ENCODE results near the gene OSBPL7. TPM values are rescaled to one million over a fixed set of nuclear protein-coding genes. Genes with fewer than 3 reads are reported as not detected.

The OSBPL7 gene
- total RNA-seq, 1 experiment from 2014 or later = 9.1 TPM

GRCh38 chr17:47762728-47763127 is 58.9 kb downstream of the OSBPL7 start:
- intact Hi-C loops (cut with micrococcal nuclease; ENCODE audit: unreplicated experiment) = no loop called here
- ChIA-PET CTCF (no interaction called here), POLR2A (ENCODE audit: low non-redundant PET) (no interaction called here)
- H3K27me3 ChIP-seq (replicated peaks; ENCODE audit: insufficient read depth, low read depth, low read length, poor library complexity) = peaks cover 14% of the 10 kb centered on the region
- H3K27ac ChIP-seq (ENCODE audit: low read depth, low read length, poor library complexity, severe bottlenecking) = no peak overlapping the region
- no peak for TF ChIP-seq EZH2 (IDR thresholded peaks at IDR 0.05; ENCODE audit: borderline replicate concordance, low read depth, low read length, poor library complexity, severe bottlenecking)
- TF ChIP-seq, protein P1, sequence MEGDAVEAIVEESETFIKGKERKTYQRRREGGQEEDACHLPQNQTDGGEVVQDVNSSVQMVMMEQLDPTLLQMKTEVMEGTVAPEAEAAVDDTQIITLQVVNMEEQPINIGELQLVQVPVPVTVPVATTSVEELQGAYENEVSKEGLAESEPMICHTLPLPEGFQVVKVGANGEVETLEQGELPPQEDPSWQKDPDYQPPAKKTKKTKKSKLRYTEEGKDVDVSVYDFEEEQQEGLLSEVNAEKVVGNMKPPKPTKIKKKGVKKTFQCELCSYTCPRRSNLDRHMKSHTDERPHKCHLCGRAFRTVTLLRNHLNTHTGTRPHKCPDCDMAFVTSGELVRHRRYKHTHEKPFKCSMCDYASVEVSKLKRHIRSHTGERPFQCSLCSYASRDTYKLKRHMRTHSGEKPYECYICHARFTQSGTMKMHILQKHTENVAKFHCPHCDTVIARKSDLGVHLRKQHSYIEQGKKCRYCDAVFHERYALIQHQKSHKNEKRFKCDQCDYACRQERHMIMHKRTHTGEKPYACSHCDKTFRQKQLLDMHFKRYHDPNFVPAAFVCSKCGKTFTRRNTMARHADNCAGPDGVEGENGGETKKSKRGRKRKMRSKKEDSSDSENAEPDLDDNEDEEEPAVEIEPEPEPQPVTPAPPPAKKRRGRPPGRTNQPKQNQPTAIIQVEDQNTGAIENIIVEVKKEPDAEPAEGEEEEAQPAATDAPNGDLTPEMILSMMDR (conservative IDR thresholded peaks at IDR 0.05; ENCODE audit: low read depth, low read length) = no peak
- H3K9me3 ChIP-seq (ENCODE audit: low read depth, low read length, poor library complexity, severe bottlenecking) = no peaks in the 10 kb centered on the region
- no peaks in the 10 kb centered on the region for H3K4me1 ChIP-seq (ENCODE audit: insufficient read depth, low read length, poor library complexity, severe bottlenecking)
- H3K4me3 ChIP-seq (ENCODE audit: low read depth, low read length, poor library complexity, severe bottlenecking) = no peak overlapping the region
- no peak for DNase-seq (ENCODE audit: low spot score)
- BruUV-seq (replicated peaks) = no TSS peak
- H3K36me3 ChIP-seq (ENCODE audit: insufficient read depth, low read length, poor library complexity, severe bottlenecking) = no peaks in the 10 kb centered on the region

- TF ChIP-seq, protein P1 (conservative IDR thresholded peaks at IDR 0.05; ENCODE audit: low read depth, low read length) = no peak
- POLR2A ChIA-PET (ENCODE audit: low non-redundant PET) = no interaction called here
- Histone ChIP-seq H3K27ac (ENCODE audit: low read depth, low read length, poor library complexity, severe bottlenecking) (no peak overlapping the region), H3K27me3 (replicated peaks; ENCODE audit: insufficient read depth, low read depth, low read length, poor library complexity) (peaks cover 22% of the 10 kb centered on the region), H3K4me3 (ENCODE audit: low read depth, low read length, poor library complexity, severe bottlenecking) (no peak overlapping the region), H3K4me1 (ENCODE audit: insufficient read depth, low read length, poor library complexity, severe bottlenecking) (no peaks in the 10 kb centered on the region), H3K9me3 (ENCODE audit: low read depth, low read length, poor library complexity, severe bottlenecking) (no peaks in the 10 kb centered on the region), H3K36me3 (ENCODE audit: insufficient read depth, low read length, poor library complexity, severe bottlenecking) (no peaks in the 10 kb centered on the region)
- CTCF ChIA-PET = no interaction called here
- intact Hi-C loops (cut with micrococcal nuclease; ENCODE audit: unreplicated experiment) = no loop called here
- no peak for DNase-seq (ENCODE audit: low spot score)
- no TSS peak for BruUV-seq (replicated peaks)
Measured at GRCh38 chr17:47760409-47761140, 61.0 kb downstream of the OSBPL7 start.

- H3K4me1 ChIP-seq (ENCODE audit: insufficient read depth, low read length, poor library complexity, severe bottlenecking) = no peaks in the 10 kb centered on the region
- TF ChIP-seq, protein P1 (conservative IDR thresholded peaks at IDR 0.05; ENCODE audit: low read depth, low read length) = no peak
- TF ChIP-seq EZH2 (IDR thresholded peaks at IDR 0.05; ENCODE audit: borderline replicate concordance, low read depth, low read length, poor library complexity, severe bottlenecking) = no peak
- BruUV-seq (replicated peaks) = no TSS peak
- POLR2A ChIA-PET (ENCODE audit: low non-redundant PET) = no interaction called here
- peaks cover 22% of the 10 kb centered on the region for H3K27me3 ChIP-seq (replicated peaks; ENCODE audit: insufficient read depth, low read depth, low read length, poor library complexity)
- no peak overlapping the region for H3K27ac ChIP-seq (ENCODE audit: low read depth, low read length, poor library complexity, severe bottlenecking)
- no peaks in the 10 kb centered on the region for H3K36me3 ChIP-seq (ENCODE audit: insufficient read depth, low read length, poor library complexity, severe bottlenecking)
- H3K9me3 ChIP-seq (ENCODE audit: low read depth, low read length, poor library complexity, severe bottlenecking) = no peaks in the 10 kb centered on the region
- H3K4me3 ChIP-seq (ENCODE audit: low read depth, low read length, poor library complexity, severe bottlenecking) = no peak overlapping the region
- CTCF ChIA-PET = no interaction called here
- no peak for DNase-seq (ENCODE audit: low spot score)
- intact Hi-C loops (cut with micrococcal nuclease; ENCODE audit: unreplicated experiment) = no loop called here
Measured at GRCh38 chr17:47757386-47757785, 64.2 kb downstream of the OSBPL7 start.

Other genes with a start within 250 kb of the OSBPL7 start
- gene KPNB1, start 171.9 kb downstream of the OSBPL7 start, total RNA-seq (2021) = 429 and 452 TPM in 2 replicates
- gene TBKBP1, start 127.6 kb downstream of the OSBPL7 start, total RNA-seq (2021) = 21.1 and 25.3 TPM in 2 replicates
- gene TBX21, start 88.6 kb downstream of the OSBPL7 start, total RNA-seq (2021) = not detected in 2 replicates
- 30.5 and 42.0 TPM in 2 replicates for gene MRPL10, start 9.7 kb upstream of the OSBPL7 start, total RNA-seq (2021)
- 1.1 and 1.3 TPM in 2 replicates for gene LRRC46, start 9.9 kb upstream of the OSBPL7 start, total RNA-seq (2021)
- 6.2 and 11.2 TPM in 2 replicates for gene SCRN2, start 19.5 kb upstream of the OSBPL7 start, total RNA-seq (2021)
- 0.15 and 0.66 TPM in 2 replicates for gene SP6, start 29.4 kb upstream of the OSBPL7 start, total RNA-seq (2021)
- 19.5 and 29.1 TPM in 2 replicates for gene SP2, start 74.4 kb upstream of the OSBPL7 start, total RNA-seq (2021)
- 12.3 and 14.6 TPM in 2 replicates for gene PNPO, start 119.8 kb upstream of the OSBPL7 start, total RNA-seq (2021)
- not detected in 2 replicates for gene PRR15L, start 136.1 kb upstream of the OSBPL7 start, total RNA-seq (2021)
- gene CDK5RAP3, start 149.3 kb upstream of the OSBPL7 start, total RNA-seq (2021) = 172 and 204 TPM in 2 replicates
- gene COPZ2, start 216.0 kb upstream of the OSBPL7 start, total RNA-seq (2021) = 2.3 TPM in 1 of 2 replicates, not detected in the other
- gene NFE2L1, start 226.6 kb upstream of the OSBPL7 start, total RNA-seq (2021) = 149 and 168 TPM in 2 replicates

Data from A673 (cell line).